ENCODE measurements around the gene MINPP1.

DNA sequence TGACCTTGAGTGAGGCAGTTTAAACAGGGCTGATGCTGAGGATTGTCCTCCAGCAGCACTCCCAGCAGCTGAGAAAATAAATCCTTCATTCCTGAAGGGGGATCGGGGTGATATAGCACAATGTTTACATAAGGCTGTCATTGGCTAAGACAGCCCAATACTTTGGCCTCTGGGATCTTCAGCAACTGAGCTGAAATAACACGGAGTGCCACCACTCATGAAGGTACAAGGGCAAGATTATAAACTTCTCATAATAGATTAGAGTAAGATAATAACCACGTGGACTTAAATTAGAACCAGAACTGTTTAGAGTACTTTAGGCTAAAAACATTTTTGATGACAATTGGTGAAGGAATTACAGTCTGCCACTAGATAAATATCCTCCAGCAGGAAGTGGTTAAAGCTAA lies 85.0 kb downstream of the MINPP1 start:
- TF ChIP-seq GATA3 (IDR thresholded peaks at IDR 0.05; ENCODE audit: low read depth, low read length) = no peak
- no peak for TF ChIP-seq GATA2 (IDR thresholded peaks at IDR 0.05; ENCODE audit: low read depth, low read length)

All from SH-SY5Y (cell line).